Chondrocyte (in vitro differentiated cells): ENCODE measurements around the gene CFAP46. TPM values are rescaled to one million over a fixed set of nuclear protein-coding genes. Genes with fewer than 3 reads are reported as not detected.

Source experiments
- DNase-seq: peaks from one replicate; pipeline ENCODE4 v3.0.0; 2021; ENCODE audit warnings: mixed read lengths, low spot score
- H3K27ac Mint-ChIP-seq: one replicate; pipeline ENCODE4 v1.8.0; 2021; ENCODE audit warnings: mild to moderate bottlenecking, moderate library complexity, mixed read lengths; ENCODE audit not compliant: unreplicated experiment
- H3K27me3 Mint-ChIP-seq: 2 replicates; pipeline ENCODE4 v1.8.0; 2021; ENCODE audit warnings: low read depth, mixed read lengths
- H3K36me3 Mint-ChIP-seq: 2 replicates; pipeline ENCODE4 v1.8.0; 2021; ENCODE audit warnings: low read depth, mixed read lengths
- H3K4me1 Mint-ChIP-seq: 2 replicates; pipeline ENCODE4 v1.8.0; 2021; ENCODE audit warnings: low read depth, mild to moderate bottlenecking, mixed read lengths
- H3K4me3 Mint-ChIP-seq: one replicate; pipeline ENCODE4 v1.8.0; 2021; ENCODE audit warnings: mild to moderate bottlenecking, moderate library complexity, mixed read lengths; ENCODE audit not compliant: unreplicated experiment
- H3K9me3 Mint-ChIP-seq: 2 replicates; pipeline ENCODE4 v1.8.0; 2021; ENCODE audit warnings: low read depth, mixed read lengths
- total RNA-seq: library from RNA; stranded (reverse); gene quantifications from 3 replicates; pipeline ENCODE4 v1.2.1, GENCODE V29; 2021
- TF ChIP-seq, protein P1 (sequence below): fragments of 200-600 bp; sonication (generic); IDR thresholded peaks from 2 replicates; pipeline ENCODE4 v1.5.0; 2021; ENCODE audit warnings: antibody characterized with exemption, mild to moderate bottlenecking, moderate library complexity

Gene CFAP46
- total RNA-seq, 1 donor from 2014 or later = 0.92 TPM

GRCh38 chr10:132981746-132982145 is 39.4 kb upstream of the CFAP46 start:
- no peak overlapping the region for H3K4me3 Mint-ChIP-seq

DNA sequence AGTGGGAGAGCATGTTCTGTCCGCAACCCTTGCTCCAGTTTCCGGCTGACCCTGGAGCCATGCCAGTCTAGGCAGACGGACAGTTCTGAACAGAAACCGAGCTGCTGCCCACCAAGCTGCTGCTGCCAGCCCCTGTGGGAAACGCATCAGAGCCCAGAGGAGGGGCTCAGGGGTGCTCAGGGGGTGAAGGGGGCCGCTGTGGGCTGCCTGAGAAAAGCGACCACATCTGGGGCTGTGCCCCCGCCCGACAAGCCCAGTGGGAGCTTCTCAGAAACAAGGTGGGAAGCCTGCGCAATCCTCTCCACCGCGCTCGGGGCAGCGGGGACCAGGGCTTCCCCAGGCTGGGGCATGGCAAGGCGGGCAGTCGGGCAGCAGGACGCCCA is 38.8 kb upstream of the CFAP46 start:
- H3K27me3 Mint-ChIP-seq = peaks cover 52% of the 10 kb centered on the region
- TF ChIP-seq, protein P1, sequence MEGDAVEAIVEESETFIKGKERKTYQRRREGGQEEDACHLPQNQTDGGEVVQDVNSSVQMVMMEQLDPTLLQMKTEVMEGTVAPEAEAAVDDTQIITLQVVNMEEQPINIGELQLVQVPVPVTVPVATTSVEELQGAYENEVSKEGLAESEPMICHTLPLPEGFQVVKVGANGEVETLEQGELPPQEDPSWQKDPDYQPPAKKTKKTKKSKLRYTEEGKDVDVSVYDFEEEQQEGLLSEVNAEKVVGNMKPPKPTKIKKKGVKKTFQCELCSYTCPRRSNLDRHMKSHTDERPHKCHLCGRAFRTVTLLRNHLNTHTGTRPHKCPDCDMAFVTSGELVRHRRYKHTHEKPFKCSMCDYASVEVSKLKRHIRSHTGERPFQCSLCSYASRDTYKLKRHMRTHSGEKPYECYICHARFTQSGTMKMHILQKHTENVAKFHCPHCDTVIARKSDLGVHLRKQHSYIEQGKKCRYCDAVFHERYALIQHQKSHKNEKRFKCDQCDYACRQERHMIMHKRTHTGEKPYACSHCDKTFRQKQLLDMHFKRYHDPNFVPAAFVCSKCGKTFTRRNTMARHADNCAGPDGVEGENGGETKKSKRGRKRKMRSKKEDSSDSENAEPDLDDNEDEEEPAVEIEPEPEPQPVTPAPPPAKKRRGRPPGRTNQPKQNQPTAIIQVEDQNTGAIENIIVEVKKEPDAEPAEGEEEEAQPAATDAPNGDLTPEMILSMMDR = no peak
- H3K36me3 Mint-ChIP-seq = no peaks in the 10 kb centered on the region
- DNase-seq = peak; percentile 71
- H3K9me3 Mint-ChIP-seq = no peaks in the 10 kb centered on the region
- no peaks in the 10 kb centered on the region for H3K4me1 Mint-ChIP-seq
- H3K4me3 Mint-ChIP-seq = no peak overlapping the region
- H3K27ac Mint-ChIP-seq = no peak overlapping the region

More at GRCh38 chr10:132981746-132982145, 39.4 kb upstream of the CFAP46 start:
- Mint-ChIP-seq H3K4me1 (no peaks in the 10 kb centered on the region), H3K27me3 (peaks cover 49% of the 10 kb centered on the region), H3K9me3 (no peaks in the 10 kb centered on the region), H3K36me3 (no peaks in the 10 kb centered on the region), H3K27ac (no peak overlapping the region)
- DNase-seq = peak; percentile 65
- TF ChIP-seq, protein P1 = no peak

- Mint-ChIP-seq H3K36me3 (no peaks in the 10 kb centered on the region), H3K4me3 (no peak overlapping the region), H3K4me1 (no peaks in the 10 kb centered on the region), H3K27me3 (peaks cover 56% of the 10 kb centered on the region), H3K27ac (no peak overlapping the region), H3K9me3 (no peaks in the 10 kb centered on the region)
- TF ChIP-seq, protein P1 = no peak
- peak; percentile 89 for DNase-seq
These were observed 38.2 kb upstream of the CFAP46 start for GRCh38 chr10:132980426-132981172.

DNA sequence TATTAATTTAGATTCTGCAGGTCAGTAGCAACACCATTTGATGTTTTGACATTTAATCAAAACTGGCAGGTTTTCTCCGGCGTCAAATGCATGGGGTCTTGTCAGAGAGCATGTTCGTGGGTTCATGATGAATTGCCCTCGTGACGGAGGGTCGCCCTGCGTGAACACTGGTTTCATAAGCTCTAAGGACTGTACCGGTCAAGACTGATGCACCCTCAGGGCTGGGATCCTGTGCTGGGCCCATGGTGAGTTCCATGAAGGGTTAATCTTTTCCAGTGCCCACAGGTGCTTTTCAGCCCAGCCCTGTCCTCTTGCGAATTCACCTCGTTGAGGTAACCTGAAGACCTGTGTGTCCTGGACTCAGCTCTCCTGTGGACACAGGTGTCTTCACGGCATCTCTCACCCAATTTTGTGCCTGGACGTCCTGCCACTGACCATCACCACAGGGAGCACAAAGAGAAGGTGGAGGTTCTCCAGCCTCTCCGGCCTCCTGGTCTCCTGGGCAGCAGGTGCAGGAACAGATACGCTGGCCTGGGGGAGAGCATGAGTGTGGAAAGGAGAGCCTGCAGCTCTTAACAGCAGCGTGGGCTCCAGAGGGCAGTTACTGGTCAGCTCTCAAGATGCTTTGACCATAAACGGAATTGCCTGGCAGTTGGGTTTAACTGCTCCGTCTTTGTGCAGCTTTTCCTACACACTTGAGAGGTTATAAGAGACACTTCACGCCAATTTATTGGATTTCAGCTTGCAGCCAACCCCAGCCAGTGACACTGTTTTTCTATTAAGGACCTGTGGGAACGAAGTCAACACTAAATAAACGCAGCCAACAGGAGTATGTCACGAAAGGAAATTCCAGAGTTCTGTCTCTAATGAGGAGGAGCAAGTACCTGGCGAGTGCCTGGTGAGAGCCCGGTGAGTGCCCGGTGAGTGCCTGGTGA is 37.4 kb upstream of the CFAP46 start:
- Mint-ChIP-seq H3K4me1 (no peaks in the 10 kb centered on the region), H3K27me3 (peaks cover 55% of the 10 kb centered on the region), H3K36me3 (no peaks in the 10 kb centered on the region), H3K9me3 (no peaks in the 10 kb centered on the region), H3K4me3 (no peak overlapping the region), H3K27ac (no peak overlapping the region)
- DNase-seq = peak; percentile 48
- TF ChIP-seq, protein P1 = no peak

DNA sequence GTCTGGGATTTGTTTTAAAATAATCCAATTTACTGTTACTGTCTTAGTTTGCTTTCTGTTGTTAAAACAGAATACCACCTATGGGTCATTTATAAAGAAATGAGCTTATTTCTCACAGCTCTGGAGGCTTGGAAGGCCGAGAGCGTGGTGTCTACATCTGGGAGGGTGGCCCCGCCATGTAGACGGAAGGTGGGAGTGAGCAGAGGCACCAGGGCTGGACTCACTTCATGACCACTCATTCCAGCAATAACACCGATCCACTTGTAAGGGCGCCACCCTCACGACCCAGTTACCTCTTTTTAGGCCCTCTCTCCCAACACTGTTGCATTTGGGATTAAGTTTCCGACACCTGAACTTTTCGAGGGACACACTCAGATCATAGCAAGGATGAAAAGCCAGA is 36.2 kb upstream of the CFAP46 start:
- TF ChIP-seq, protein P1 = no peak
- Mint-ChIP-seq H3K4me1 (no peaks in the 10 kb centered on the region), H3K27me3 (peaks cover 45% of the 10 kb centered on the region), H3K36me3 (no peaks in the 10 kb centered on the region), H3K27ac (no peak overlapping the region), H3K9me3 (no peaks in the 10 kb centered on the region), H3K4me3 (no peak overlapping the region)
- peak; percentile 34 for DNase-seq
